ENCODE results near the gene DNASE1L2.

- TF ChIP-seq, protein P1, sequence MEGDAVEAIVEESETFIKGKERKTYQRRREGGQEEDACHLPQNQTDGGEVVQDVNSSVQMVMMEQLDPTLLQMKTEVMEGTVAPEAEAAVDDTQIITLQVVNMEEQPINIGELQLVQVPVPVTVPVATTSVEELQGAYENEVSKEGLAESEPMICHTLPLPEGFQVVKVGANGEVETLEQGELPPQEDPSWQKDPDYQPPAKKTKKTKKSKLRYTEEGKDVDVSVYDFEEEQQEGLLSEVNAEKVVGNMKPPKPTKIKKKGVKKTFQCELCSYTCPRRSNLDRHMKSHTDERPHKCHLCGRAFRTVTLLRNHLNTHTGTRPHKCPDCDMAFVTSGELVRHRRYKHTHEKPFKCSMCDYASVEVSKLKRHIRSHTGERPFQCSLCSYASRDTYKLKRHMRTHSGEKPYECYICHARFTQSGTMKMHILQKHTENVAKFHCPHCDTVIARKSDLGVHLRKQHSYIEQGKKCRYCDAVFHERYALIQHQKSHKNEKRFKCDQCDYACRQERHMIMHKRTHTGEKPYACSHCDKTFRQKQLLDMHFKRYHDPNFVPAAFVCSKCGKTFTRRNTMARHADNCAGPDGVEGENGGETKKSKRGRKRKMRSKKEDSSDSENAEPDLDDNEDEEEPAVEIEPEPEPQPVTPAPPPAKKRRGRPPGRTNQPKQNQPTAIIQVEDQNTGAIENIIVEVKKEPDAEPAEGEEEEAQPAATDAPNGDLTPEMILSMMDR (IDR thresholded peaks at IDR 0.05; ENCODE audit: low read depth, low read length): peak; percentile 29
- TF ChIP-seq POLR2A (IDR thresholded peaks at IDR 0.05; ENCODE audit: extremely low read depth, insufficient read length) (peak; percentile 77), MYC (IDR thresholded peaks at IDR 0.05; ENCODE audit: low read depth, low read length) (peak; percentile 71), MAX (IDR thresholded peaks at IDR 0.05; ENCODE audit: low read depth, low read length) (peak; percentile 73)
These were observed 15.3 kb downstream of the DNASE1L2 start, which contains the start of gene ECI1 for GRCh38 chr16:2251296-2252111.

Data from NB4 (cell line).